OCI-LY7 (cell line): ENCODE data around the gene NPB. TPM values are rescaled to one million over a fixed set of nuclear protein-coding genes. Genes with fewer than 3 reads are reported as not detected.

Source experiments
- BruUV-seq: library from RNA; stranded (reverse); fragments of 400-500 nt; replicated peaks from 2 replicates; lab custom pipeline; 2021; lab: Mats Ljungman, UMichigan
- CTCF ChIA-PET: fragments of 300-600 bp; sonication (Branson Sonifier 250); formaldehyde crosslinking; loops from one replicate; lab custom pipeline; 2022; ENCODE audit warnings: antibody characterized with exemption; ENCODE audit not compliant: unreplicated experiment; lab: Charles Lee
- POLR2A ChIA-PET: fragments of 300-600 bp; sonication (Branson Sonifier 250); formaldehyde crosslinking; loops from one replicate; lab custom pipeline; 2022; ENCODE audit warnings: antibody characterized with exemption; lab: Charles Lee
- DNase-seq: peaks from one replicate; pipeline ENCODE4 v3.0.0-alpha.2; 2015; ENCODE audit warnings: low spot score
- H2AFZ ChIP-seq: fragments of 200-600 bp; sonication (generic), shearing (Covaris generic); 2 replicates; pipeline ENCODE4 v1.6.1; 2014; ENCODE audit warnings: mild to moderate bottlenecking, antibody characterized with exemption, low read length, moderate library complexity
- H3K27ac ChIP-seq: fragments of 200-600 bp; sonication (generic); 2 replicates; pipeline ENCODE4 v1.5.1; 2014; ENCODE audit warnings: mixed run types, low read depth, mild to moderate bottlenecking, moderate library complexity, low read length, inconsistent platforms; ENCODE audit not compliant: poor library complexity, severe bottlenecking
- H3K36me3 ChIP-seq: fragments of 200-600 bp; sonication (generic); 2 replicates; pipeline ENCODE4 v1.6.1; 2014; ENCODE audit warnings: mild to moderate bottlenecking, antibody characterized with exemption, low read length, moderate library complexity, mixed read lengths; ENCODE audit not compliant: insufficient read depth
- H3K4me1 ChIP-seq: fragments of 200-600 bp; sonication (generic); 2 replicates; pipeline ENCODE4 v1.5.1; 2014; ENCODE audit warnings: mild to moderate bottlenecking, low read length; ENCODE audit not compliant: insufficient read depth, poor library complexity, severe bottlenecking
- H3K4me2 ChIP-seq: fragments of 200-600 bp; sonication (generic); 2 replicates; pipeline ENCODE4 v1.6.1; 2014; ENCODE audit warnings: mild to moderate bottlenecking, low read length
- H3K4me3 ChIP-seq: fragments of 200-600 bp; sonication (generic); 2 replicates; pipeline ENCODE4 v1.5.1; 2014; ENCODE audit warnings: mild to moderate bottlenecking, low read depth, low read length; ENCODE audit not compliant: poor library complexity, severe bottlenecking
- H3K79me2 ChIP-seq: fragments of 200-600 bp; sonication (generic); 2 replicates; pipeline ENCODE4 v1.6.1; 2016; ENCODE audit warnings: low read depth, mild to moderate bottlenecking, low read length, moderate library complexity, mixed read lengths; ENCODE audit not compliant: insufficient read depth
- H3K9me2 ChIP-seq: fragments of 200-600 bp; sonication (generic); 2 replicates; pipeline ENCODE4 v1.6.1; 2016; ENCODE audit warnings: mild to moderate bottlenecking, low read length, mixed read lengths; ENCODE audit not compliant: insufficient read depth
- H3K9me3 ChIP-seq: fragments of 200-600 bp; sonication (generic); 2 replicates; pipeline ENCODE4 v1.6.1; 2014; ENCODE audit warnings: mild to moderate bottlenecking, mixed run types, low read length, mixed read lengths
- H4K20me1 ChIP-seq: fragments of 200-600 bp; sonication (generic); 2 replicates; pipeline ENCODE4 v1.6.1; 2014; ENCODE audit warnings: mild to moderate bottlenecking, antibody characterized with exemption, low read length, moderate library complexity, mixed read lengths; ENCODE audit not compliant: insufficient read depth
- CTCF ChIP-seq: fragments of 200-600 bp; sonication (generic); conservative IDR thresholded peaks from 2 replicates; pipeline ENCODE4 v1.5.1; 2014; ENCODE audit warnings: mild to moderate bottlenecking, antibody characterized with exemption, low read length, moderate library complexity, mixed read lengths
- EZH2phosphoT487 ChIP-seq: fragments of 200-600 bp; sonication (generic); IDR thresholded peaks from 2 replicates; pipeline ENCODE4 v1.6.1; 2018; ENCODE audit warnings: low read depth, borderline replicate concordance, mild to moderate bottlenecking, mixed run types, antibody characterized with exemption, low read length, moderate library complexity, mixed read lengths
- intact Hi-C: fragments of 100-400 bp; cut with micrococcal nuclease; formaldehyde crosslinking; loops from one replicate; pipeline ENCODE4 v1.10.0; 2022; ENCODE audit not compliant: unreplicated experiment
- total RNA-seq, 2 experiments: library from RNA; depleted of rRNA in 1 of 2; stranded (reverse); fragments of >200 nt in 1 of 2; shearing (Covaris generic) in 1 of 2; gene quantifications; 2 replicates each; pipeline ENCODE4 v1.2.3, GENCODE V29; 2014 to 2022

NPB gene
- total RNA-seq, 2 experiments from 2014 or later = 2.8 to 3.2 TPM

GRCh38 chr17:81904600-81905423 is 2.8 kb downstream of the NPB start:
- no peaks in the 10 kb centered on the region; the same call in 1 of the 2 replicates for H4K20me1 ChIP-seq
- no peak overlapping the region for H2AFZ ChIP-seq
- POLR2A ChIA-PET = no interaction called here
- H3K9me2 ChIP-seq = no peaks in the 10 kb centered on the region
- no peak for TF ChIP-seq EZH2phosphoT487
- TF ChIP-seq CTCF = no peak
- no peak for DNase-seq
- intact Hi-C loops = no loop called here
- peaks cover under 1% of the 10 kb centered on the region for H3K4me1 ChIP-seq
- H3K4me3 ChIP-seq = no peak overlapping the region
- CTCF ChIA-PET = no interaction called here
- peaks cover 43% of the 10 kb centered on the region; the same call in 1 of the 2 replicates for H3K36me3 ChIP-seq
- H3K27ac ChIP-seq = no peak overlapping the region
- H3K4me2 ChIP-seq = no peak overlapping the region
- no peaks in the 10 kb centered on the region for H3K9me3 ChIP-seq
- no peaks in the 10 kb centered on the region for H3K79me2 ChIP-seq
- BruUV-seq = TSS peak; percentile 58

- intact Hi-C loops = no loop called here
- POLR2A ChIA-PET = no interaction called here
- Histone ChIP-seq H3K4me3 (no peak overlapping the region), H3K9me2 (no peaks in the 10 kb centered on the region), H2AFZ (no peak overlapping the region), H4K20me1 (no peaks in the 10 kb centered on the region; the same call in 1 of the 2 replicates), H3K9me3 (no peaks in the 10 kb centered on the region), H3K27ac (no peak overlapping the region), H3K4me2 (no peak overlapping the region), H3K36me3 (peaks cover 37% of the 10 kb centered on the region; the same call in 1 of the 2 replicates), H3K4me1 (peaks cover 7% of the 10 kb centered on the region), H3K79me2 (peaks cover 3% of the 10 kb centered on the region; the same call in 1 of the 2 replicates)
- no TSS peak for BruUV-seq
- DNase-seq = no peak
- TF ChIP-seq EZH2phosphoT487 = no peak
- no peak for TF ChIP-seq CTCF
- CTCF ChIA-PET = no interaction called here
These were observed 3.4 kb downstream of the NPB start for GRCh38 chr17:81905424-81905875.

- H2AFZ ChIP-seq = no peak overlapping the region
- intact Hi-C loops = no loop called here
- POLR2A ChIA-PET = no interaction called here
These were observed 4.0 kb downstream of the NPB start for GRCh38 chr17:81905993-81906392.

More at GRCh38 chr17:81905993-81906392, 4.0 kb downstream of the NPB start:
- no peak overlapping the region for H3K27ac ChIP-seq
- no peaks in the 10 kb centered on the region; the same call in 1 of the 2 replicates for H4K20me1 ChIP-seq
- CTCF ChIA-PET = no interaction called here
- H3K36me3 ChIP-seq = peaks cover 32% of the 10 kb centered on the region; the same call in 1 of the 2 replicates
- no peaks in the 10 kb centered on the region for H3K9me3 ChIP-seq
- BruUV-seq = no TSS peak
- no peak overlapping the region for H3K4me2 ChIP-seq
- H3K4me1 ChIP-seq = peaks cover 9% of the 10 kb centered on the region
- peaks cover 5% of the 10 kb centered on the region; the same call in 1 of the 2 replicates for H3K79me2 ChIP-seq
- no peaks in the 10 kb centered on the region for H3K9me2 ChIP-seq
- no peak for TF ChIP-seq CTCF
- no peak for TF ChIP-seq EZH2phosphoT487
- H3K4me3 ChIP-seq = no peak overlapping the region
- no peak for DNase-seq
